Pancreas (tissue), 10 donors: ENCODE results near the gene ANO10. TPM values are rescaled to one million over a fixed set of nuclear protein-coding genes. Genes with fewer than 3 reads are reported as not detected.

ENCODE experiments used
- ATAC-seq, 4 donors: fragments of 200-7000 bp; cut with Tn5 transposase; one replicate each; pipeline versions ENCODE4 v1.8.0 to v1.9.1; 2020; ENCODE audit warnings: mild to moderate bottlenecking in 4 of 4, moderate library complexity in 4 of 4
- DNase-seq, 6 donors: peaks; one replicate each; pipeline ENCODE4 v3.0.0-alpha.2; 2020
- FAIRE-seq: peaks from 2 replicates; lab custom pipeline; 2012; peaks lifted over from hg19 to GRCh38; lab: Jason Lieb, UNC
- H3K27ac ChIP-seq, 4 donors: fragments of 200-600 bp; sonication (generic); 1 replicate in 3 of 4; 2 replicates in 1 of 4; pipeline versions ENCODE4 v1.5.0 to v1.8.0; 2020
- H3K27me3 ChIP-seq, 4 donors: fragments of 200-600 bp; one replicate each; pipeline ENCODE4 v1.8.0; 2021
- H3K36me3 ChIP-seq, 3 donors: fragments of 200-600 bp; sonication (generic) in 1 of 3; one replicate each; pipeline versions ENCODE4 v1.5.0 to v1.8.0; 2020 to 2021
- H3K4me1 ChIP-seq, 3 donors: fragments of 200-600 bp; one replicate each; pipeline ENCODE4 v1.8.0; 2021
- H3K4me3 ChIP-seq, 4 donors: fragments of 200-600 bp; sonication (generic) in 2 of 4; one replicate each; pipeline versions ENCODE4 v1.5.0 to v1.8.0; 2020 to 2021
- H3K9me3 ChIP-seq, 4 donors: fragments of 200-600 bp; one replicate each; pipeline ENCODE4 v1.8.0; 2021
- WGBS, 2 donors: extraction: QIAGEN DNeasy Blood & Tissue Kit; methylation state at CpG; one replicate each; pipeline ENCODE4 v1.1.7; 2013; 5-methylcytosine and 5-hydroxymethylcytosine counted together
- intact Hi-C, 3 donors: fragments of 100-400 bp; cut with DNase I; formaldehyde crosslinking; loops; one replicate each; pipeline versions ENCODE4 v1.11.1 to v1.14.2; 2022
- polyA plus RNA-seq, 2 donors: library from polyadenylated mRNA; stranded (reverse); fragments of 200-250 nt; gene quantifications; one replicate each; pipeline ENCODE4 v1.2.3, GENCODE V29; 2013
- total RNA-seq, 6 donors: library from RNA; stranded (reverse); fragmentation: NEBNext Ultra II Directional in 4 of 6; extraction: Animal tissue kit (Norgen Biotek cat#: 25700) in 4 of 6; gene quantifications; one replicate each; pipeline versions ENCODE4 v1.2.1 to v1.2.4, GENCODE V29; 2021 to 2023
- TF ChIP-seq, protein P1 (sequence below), 4 donors: fragments of 200-600 bp; sonication (generic) in 3 of 4; IDR thresholded peaks; one replicate each; pipeline versions ENCODE4 v1.5.0 to v1.8.0; 2021; ENCODE audit warnings: antibody characterized with exemption in 4 of 4
- donor health status: healthy with polysubstance abuse.
- donor health status: DM: no; HTN: no; CAD: no; lungs with moderate emphysema.
- donor health status: DM: no; HTN: no; CAD: no.
- donor health status: control.
- donor health status: control.
- donor health status: Bipolar disorder and iron deficiency.
- donor health status: DM: yes; HTN: yes; CAD: no.
- donor health status: DM: no; HTN: no; CAD: no.
- donor health status: DM: no; HTN: no; CAD: no.
- donor health status: DM: yes; HTN: yes; CAD: no.

Gene ANO10
- total and polyA plus RNA-seq, 8 donors = 7.2 to 17.6 (median 10.1) TPM

DNA sequence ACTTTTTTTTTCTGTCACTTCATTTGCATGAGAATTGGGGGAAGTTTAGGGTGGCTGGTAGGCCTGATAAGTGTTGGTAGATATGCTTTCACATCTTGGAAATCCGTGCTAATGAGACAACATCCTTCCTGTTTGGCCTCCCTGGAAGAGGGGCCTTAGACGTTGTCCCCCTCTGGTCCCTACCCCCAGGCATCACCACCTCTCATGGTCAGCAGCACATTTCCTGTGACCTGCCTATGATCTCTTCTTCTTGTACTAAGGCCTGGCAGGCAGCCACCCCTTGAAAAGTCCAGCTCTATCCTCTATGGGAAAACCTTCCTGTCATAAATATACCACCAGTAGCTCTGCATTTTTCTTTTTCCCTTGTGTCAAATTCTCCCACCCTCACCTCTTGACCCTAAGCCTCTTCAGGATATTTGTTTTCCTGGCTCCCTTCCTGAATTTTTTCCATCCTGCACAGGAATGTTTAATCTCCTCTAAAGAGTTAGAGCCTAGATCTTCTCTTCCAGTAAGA lies 227.7 kb downstream of the ANO10 start:
- no peaks in the 10 kb centered on the region for H3K27me3 ChIP-seq
- no peak overlapping the region for H3K27ac ChIP-seq
- FAIRE-seq (no peak), DNase-seq (peak in 1 of 6 donors; percentile 16), ATAC-seq (no peak)
- H3K4me3 ChIP-seq = no peak overlapping the region
- WGBS, 2 donors = 45 to 59% methylated on average over 2 of the region's 2 CpGs
- TF ChIP-seq, protein P1, sequence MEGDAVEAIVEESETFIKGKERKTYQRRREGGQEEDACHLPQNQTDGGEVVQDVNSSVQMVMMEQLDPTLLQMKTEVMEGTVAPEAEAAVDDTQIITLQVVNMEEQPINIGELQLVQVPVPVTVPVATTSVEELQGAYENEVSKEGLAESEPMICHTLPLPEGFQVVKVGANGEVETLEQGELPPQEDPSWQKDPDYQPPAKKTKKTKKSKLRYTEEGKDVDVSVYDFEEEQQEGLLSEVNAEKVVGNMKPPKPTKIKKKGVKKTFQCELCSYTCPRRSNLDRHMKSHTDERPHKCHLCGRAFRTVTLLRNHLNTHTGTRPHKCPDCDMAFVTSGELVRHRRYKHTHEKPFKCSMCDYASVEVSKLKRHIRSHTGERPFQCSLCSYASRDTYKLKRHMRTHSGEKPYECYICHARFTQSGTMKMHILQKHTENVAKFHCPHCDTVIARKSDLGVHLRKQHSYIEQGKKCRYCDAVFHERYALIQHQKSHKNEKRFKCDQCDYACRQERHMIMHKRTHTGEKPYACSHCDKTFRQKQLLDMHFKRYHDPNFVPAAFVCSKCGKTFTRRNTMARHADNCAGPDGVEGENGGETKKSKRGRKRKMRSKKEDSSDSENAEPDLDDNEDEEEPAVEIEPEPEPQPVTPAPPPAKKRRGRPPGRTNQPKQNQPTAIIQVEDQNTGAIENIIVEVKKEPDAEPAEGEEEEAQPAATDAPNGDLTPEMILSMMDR (IDR thresholded peaks at IDR 0.05) = no peak
- no peaks in the 10 kb centered on the region for H3K9me3 ChIP-seq
- peaks cover 16 to 28% (median 18%) of the 10 kb centered on the region in 3 donors for H3K4me1 ChIP-seq
- no peaks in the 10 kb centered on the region for H3K36me3 ChIP-seq
- intact Hi-C loops = no loop called here

DNA sequence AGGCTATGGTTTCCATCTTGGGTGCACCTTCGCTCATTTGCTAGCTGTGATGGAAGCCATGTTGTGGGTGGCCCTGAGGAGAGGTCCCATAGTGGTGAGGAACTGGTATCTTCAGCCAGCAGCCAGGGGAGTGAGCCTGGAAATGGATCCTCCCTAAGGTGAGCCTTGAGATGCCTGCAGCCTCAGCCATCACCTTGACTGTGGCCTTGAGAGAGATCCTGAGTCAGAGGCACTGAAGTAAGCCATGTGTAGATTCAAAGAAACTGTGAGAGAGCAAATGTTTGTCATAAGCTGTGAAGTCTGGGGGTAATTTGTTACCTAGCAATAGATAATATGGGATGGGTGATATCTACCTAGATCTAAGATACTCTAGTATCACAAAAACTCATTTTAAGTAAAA lies 230.2 kb downstream of the ANO10 start:
- Histone ChIP-seq H3K4me3 (no peak overlapping the region), H3K36me3 (no peaks in the 10 kb centered on the region), H3K9me3 (no peaks in the 10 kb centered on the region), H3K4me1 (peaks cover 32 to 41% (median 32%) of the 10 kb centered on the region in 3 donors), H3K27me3 (no peaks in the 10 kb centered on the region), H3K27ac (peak overlapping the region; percentile 29 to 84 (median 40))
- intact Hi-C loops = no loop called here
- no peak for FAIRE-seq
- DNase-seq = peak in 3 of 6 donors; percentile 25 to 58 (median 44)
- ATAC-seq = peak in 2 of 4 donors; percentile 6 to 17
- 64 to 99% methylated on average over 1 of the region's 1 CpG for WGBS, 2 donors
- TF ChIP-seq, protein P1 (IDR thresholded peaks at IDR 0.05) = no peak

DNA sequence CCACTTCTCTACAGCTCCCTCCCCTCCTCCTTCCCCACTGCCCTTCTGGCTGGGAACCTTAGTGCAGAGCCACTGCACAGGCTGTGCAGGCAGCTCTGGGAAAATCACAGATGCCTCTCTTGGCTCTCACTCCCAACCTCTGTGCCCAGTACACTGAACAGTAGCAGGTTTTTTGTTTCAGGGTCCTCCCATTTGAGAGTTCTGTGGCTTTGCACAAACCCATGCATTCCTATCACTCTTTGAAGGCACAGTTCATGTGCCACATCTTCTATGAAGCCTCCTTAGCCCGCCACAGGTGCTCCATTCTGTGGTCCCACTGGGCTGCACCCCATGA lies 231.6 kb downstream of the ANO10 start:
- H3K36me3 ChIP-seq = no peaks in the 10 kb centered on the region
- peak overlapping the region; percentile 75 to 84 (median 84) for H3K27ac ChIP-seq
- WGBS, 2 donors = 28 to 56% methylated on average over 1 of the region's 1 CpG
- DNase-seq (peak in 5 of 6 donors; percentile 77 to 90 (median 89)), FAIRE-seq (no peak), ATAC-seq (peak; percentile 89 to 93 (median 92))
- H3K9me3 ChIP-seq = no peaks in the 10 kb centered on the region
- peaks cover 32 to 41% (median 32%) of the 10 kb centered on the region in 3 donors for H3K4me1 ChIP-seq
- H3K27me3 ChIP-seq = no peaks in the 10 kb centered on the region
- TF ChIP-seq, protein P1 (IDR thresholded peaks at IDR 0.05) = no peak
- peak overlapping the region in 1 of 4 donors; percentile 10 for H3K4me3 ChIP-seq
- intact Hi-C loops = no loop called here

DNA sequence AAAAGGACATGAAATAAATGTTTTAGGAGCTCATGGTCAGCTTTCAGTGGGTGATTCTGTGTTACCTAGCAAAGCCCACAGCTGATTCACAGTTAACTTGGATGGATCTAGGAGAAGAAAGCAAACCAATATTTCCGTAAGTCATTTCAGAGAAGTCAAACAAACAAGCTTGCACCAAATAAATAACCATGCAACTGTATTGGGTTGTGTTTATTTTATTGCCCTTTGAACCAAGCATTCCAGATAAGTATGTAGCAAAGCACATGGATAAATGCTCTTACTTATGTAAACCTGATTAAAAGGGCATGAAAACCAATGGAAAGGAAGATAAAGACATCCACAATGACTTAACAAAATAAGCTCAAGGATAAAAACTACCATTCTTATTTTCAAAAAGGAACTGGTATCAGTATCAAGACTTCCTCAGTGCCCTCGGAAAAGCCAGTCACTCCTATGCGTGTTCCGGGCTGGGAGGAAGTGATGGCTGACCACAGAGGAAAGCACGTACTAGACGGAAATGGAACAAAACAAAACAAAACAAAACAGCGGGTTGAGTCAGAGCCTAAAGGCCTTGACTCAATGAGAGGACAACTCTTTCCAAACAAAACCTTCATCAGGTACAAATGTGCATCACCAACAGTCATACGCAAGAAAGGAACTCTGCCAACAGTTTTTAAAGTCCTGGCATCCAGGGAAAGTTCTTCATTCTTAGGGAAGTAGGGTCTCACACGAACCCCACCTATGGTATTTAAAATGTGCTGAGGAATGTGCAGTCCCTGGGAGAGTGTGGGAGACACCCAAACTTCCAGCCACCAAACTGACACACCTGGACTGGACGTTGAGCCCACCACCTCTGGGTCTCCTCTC lies 232.2 kb downstream of the ANO10 start:
- FAIRE-seq (no peak), DNase-seq (peak in 4 of 6 donors; percentile 55 to 76 (median 62)), ATAC-seq (peak; percentile 59 to 81 (median 80))
- intact Hi-C loops = no loop called here
- Histone ChIP-seq H3K9me3 (no peaks in the 10 kb centered on the region), H3K4me1 (peaks cover 32 to 41% (median 32%) of the 10 kb centered on the region in 3 donors), H3K36me3 (no peaks in the 10 kb centered on the region), H3K27ac (peak overlapping the region; percentile 75 to 84 (median 84)), H3K27me3 (no peaks in the 10 kb centered on the region), H3K4me3 (peak overlapping the region in 1 of 4 donors; percentile 10)
- WGBS, 2 donors = 35 to 39% methylated on average over 10 of the region's 10 CpGs
- TF ChIP-seq, protein P1 (IDR thresholded peaks at IDR 0.05) = no peak
